ENCODE measurements around the gene KRT37.

- TF ChIP-seq, protein P1, sequence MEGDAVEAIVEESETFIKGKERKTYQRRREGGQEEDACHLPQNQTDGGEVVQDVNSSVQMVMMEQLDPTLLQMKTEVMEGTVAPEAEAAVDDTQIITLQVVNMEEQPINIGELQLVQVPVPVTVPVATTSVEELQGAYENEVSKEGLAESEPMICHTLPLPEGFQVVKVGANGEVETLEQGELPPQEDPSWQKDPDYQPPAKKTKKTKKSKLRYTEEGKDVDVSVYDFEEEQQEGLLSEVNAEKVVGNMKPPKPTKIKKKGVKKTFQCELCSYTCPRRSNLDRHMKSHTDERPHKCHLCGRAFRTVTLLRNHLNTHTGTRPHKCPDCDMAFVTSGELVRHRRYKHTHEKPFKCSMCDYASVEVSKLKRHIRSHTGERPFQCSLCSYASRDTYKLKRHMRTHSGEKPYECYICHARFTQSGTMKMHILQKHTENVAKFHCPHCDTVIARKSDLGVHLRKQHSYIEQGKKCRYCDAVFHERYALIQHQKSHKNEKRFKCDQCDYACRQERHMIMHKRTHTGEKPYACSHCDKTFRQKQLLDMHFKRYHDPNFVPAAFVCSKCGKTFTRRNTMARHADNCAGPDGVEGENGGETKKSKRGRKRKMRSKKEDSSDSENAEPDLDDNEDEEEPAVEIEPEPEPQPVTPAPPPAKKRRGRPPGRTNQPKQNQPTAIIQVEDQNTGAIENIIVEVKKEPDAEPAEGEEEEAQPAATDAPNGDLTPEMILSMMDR (IDR thresholded peaks at IDR 0.05) = no peak
- TF ChIP-seq POLR2A (IDR thresholded peaks at IDR 0.05) = no peak
- TF ChIP-seq POLR2AphosphoS5 (IDR thresholded peaks at IDR 0.05) = no peak
Measured at GRCh38 chr17:41394254-41394996, 30.0 kb downstream of the KRT37 start.
